HG03280 (cell line): Measurements from ENCODE around the gene VAV2.

Source experiments
- ATAC-seq: cut with Tn5 transposase; IDR thresholded peaks from one replicate; pipeline ENCODE4 v1.9.1; 2021; ENCODE audit warnings: mild to moderate bottlenecking, moderate library complexity; ENCODE audit not compliant: unreplicated experiment

Gene VAV2

DNA sequence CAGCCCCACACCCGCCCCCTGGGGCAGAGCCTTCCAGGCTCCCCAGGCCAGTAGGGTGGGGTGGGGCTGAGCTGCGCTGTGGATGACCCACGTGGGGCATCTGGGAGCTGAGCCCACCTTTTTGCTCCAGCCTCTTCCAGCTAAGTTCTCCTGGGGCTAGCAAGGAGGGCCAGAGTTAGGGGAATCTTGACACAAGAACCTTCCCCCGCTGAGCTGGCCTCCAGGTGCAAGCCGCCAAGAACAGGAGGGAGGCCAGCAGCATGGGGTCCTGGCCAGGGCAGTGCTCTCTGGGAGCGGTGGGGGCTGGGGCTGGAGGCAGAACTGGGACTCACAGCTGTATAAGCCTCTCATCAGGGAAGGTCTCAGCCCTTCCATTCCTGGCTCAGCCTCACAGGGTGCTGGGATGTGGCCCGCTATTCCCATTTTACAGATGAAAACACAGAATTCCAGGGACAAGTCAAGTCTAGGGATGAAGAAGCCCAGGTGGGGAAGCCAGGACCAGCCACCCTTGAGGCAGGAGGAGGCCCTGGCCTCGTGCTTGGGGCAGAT, 275.5 kb downstream of the VAV2 start:
- ATAC-seq = no peak

DNA sequence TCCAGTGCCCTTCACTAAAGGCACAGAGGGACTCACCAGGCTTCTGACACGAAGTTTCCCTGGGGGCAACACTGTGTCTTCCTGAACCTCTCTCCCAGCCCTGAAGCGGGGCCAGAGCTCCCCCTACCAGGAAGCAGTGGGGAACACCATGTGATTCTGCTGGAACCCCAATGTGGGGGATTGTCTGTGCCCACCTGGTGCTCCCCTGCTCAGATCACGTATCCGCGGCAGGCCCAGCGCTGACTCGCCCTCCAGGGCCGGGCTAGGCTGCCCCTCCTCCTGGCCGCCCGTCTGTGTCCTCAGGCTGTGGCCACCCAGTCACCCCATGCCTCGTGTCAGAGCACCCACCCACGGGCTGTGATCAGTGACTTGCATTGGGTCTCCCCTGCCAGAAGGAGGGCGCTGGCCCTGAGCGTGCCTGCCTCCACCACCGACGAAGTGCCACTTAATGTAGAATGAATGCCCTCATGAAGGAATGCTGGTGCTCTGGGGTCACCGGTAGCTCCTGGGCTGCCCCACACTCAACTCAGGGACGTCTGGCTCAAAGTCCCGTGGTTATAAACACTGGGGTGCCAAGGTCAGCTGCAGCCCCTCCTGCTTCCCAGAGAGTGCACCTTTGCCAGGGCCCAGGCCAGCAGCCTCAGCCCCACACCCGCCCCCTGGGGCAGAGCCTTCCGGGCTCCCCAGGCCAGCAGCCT, 276.1 kb downstream of the VAV2 start:
- ATAC-seq = no peak

DNA sequence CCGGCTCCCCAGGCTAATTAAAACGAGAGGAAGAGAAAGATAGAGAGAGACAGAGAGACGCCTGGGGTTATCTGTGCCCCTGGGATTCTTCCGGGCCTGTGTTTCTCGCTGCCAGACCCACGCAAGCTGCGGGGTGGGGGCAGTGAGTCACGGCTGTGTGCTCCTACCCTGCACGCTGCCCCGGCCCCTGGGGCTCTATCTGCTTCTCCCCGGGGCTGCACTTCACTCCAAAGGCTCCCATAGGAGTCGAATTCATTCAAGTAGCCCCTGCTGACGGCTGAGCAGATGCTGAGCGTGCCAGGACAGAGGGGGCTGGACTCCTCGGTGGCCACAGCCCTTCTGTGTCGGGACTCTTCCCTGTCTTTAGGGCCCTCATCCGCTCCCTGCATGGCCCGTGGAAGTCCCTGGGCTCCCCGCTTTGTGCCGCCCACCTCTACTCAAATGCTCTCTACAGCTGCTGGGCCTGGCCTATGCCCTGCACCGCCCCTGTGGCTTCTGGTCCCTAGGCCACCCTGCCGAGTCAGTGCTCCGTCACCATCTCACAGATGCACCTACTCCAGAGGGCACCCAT, 276.7 kb downstream of the VAV2 start:
- no peak for ATAC-seq

DNA sequence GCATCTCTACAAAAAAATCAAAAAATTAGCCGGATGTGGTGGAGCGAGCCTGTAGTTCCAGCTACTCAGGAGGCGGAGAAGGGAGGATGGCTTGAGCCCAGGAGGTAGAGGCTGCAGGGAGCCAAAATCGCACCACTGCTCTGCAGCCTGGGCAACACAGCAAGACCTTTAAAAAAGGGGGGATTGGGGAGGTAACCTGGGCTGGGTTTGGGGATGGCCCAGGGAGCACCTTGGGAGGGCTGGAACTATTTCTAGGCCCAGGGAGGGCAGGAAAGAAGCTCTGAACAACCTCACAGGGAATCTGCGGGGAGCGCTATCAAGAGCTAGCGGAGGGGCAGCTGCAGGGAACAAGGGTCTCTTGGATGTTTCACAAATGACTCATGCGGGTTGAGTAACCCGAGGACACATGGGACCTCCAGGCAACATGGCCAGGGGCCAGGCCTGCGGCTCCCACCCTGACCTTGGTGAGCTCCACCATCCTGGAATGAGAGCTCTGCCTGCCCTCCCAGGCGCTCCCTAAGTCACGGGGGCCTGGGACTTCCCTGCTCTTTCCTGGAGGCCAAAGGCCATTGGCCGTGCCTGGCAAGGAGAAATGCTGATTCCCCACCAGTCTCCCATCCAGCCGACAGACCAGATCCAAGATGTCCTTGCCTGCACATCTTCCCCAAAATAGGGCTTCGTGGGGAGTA, 277.4 kb downstream of the VAV2 start:
- no peak for ATAC-seq

DNA sequence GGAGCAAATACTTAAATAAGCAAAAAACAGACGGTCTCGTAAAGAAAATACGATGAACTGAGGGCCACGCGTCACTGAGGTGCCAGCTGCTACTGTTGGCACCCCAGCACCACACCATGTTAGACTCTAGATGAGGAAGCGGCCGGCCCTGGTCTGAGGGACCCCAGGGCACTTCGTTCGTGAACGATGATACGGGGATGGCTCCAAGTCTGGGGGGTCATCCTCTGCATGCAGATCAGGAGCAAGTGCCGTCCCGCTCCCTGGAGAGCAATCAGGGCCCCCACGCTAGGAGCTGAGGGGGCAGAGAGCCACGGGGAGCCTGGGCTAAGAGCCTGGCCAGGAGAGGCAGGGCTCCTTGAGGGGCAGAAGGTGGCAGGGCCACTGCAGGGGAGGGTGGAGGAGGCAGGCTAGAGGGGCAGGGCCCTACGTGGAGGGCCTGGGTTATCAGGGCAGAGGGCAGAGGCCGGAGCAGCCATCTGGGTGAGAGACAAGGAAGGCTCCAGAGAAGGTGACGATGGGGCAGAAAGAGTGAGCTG, 278.1 kb downstream of the VAV2 start:
- no peak for ATAC-seq

DNA sequence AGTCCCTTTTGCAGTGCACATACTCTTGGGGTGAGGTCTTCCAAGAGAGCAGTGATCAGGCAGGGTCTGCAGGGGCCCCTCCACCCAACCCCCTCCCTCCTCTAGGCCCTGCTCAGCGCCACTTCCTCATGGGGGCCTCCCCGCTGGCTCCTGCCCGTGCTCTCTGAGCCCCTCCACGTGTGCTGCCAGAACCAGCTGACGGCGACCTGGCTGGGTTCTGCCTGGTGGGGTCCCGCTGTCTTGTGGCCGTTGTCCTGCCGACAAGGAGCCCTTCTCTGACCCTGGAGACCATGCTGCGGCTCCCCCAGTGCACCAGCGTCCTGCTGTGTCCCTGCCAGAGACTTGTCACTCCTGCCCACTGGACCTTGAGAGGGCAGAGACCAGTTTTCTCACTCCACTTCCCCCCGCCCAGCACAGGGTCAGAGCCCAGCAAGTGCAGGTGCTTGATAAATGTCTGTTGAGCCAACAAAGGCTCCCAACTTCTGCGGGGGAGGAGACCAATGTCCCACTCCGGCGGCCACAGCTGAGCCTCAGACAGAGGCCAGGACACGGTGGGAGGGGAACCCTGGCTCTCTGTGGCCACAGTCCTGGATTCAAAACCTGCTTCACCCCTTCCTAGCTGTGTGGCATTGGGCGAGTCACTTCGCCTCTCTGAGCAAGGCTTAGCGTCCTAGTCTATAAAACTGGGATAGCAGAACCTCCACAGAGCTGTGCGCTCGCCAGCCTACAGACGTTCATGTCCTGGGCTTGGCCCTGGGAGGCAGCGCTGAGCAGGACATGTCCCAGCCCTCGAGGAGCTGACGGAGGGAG, 278.8 kb downstream of the VAV2 start:
- no peak for ATAC-seq

DNA sequence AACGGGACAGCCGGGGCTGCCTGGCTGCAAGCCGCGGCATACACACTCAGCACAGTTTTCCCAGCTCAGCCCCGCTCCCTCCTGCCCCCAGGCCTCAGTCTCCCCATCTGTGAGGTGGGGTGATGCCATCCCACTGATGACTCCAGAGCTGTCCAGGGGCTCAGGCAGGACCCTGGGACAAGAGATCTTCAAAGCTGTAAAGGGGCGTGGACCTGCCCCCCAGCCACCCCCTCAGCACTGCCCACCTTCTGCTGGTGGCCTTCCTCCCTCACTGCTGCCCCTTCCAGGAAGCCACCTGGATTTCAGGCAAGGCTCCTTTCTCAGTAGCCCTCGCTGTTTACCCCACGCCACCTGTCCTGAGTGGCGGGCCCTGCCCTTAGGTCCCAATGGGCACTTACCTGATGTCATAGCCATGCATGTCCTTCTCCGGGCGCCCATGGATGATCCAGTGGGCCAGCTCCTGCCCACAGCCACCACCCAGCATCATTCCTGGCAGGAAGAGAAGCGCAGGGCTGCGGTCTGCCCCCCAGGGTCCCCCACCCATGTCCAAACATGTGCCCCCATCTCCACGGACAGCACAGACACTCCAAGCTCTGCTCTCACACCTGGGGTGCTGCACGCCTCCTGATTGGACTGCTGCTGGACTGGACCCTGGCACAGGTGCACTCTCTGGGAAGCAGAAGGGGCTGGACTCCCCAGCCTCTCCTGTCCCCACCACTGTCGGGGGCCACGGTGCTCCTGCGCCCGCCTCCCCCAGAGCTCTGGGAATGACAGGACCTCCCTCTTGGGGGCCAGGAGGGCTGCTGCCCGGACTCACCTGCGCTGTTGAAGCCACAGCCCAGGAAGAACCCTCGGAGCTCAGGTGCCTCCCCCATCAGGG, 279.7 kb downstream of the VAV2 start:
- ATAC-seq = no peak
